GM23338 (cell line): ENCODE results near the gene UBTF. TPM values are rescaled to one million over a fixed set of nuclear protein-coding genes. Genes with fewer than 3 reads are reported as not detected.

Experiments
- ATAC-seq: fragments of 200-7000 bp; cut with Tn5 transposase; 3 replicates; pipeline ENCODE4 v1.9.1; 2020
- DNase-seq: peaks from one replicate; pipeline ENCODE4 v3.0.0-alpha.2; 2015; ENCODE audit warnings: low spot score
- H2AFZ ChIP-seq: fragments of 200-600 bp; sonication (generic); 2 replicates; pipeline ENCODE4 v1.8.0; 2016; ENCODE audit warnings: antibody characterized with exemption, mild to moderate bottlenecking, moderate library complexity
- H3F3A ChIP-seq: fragments of 200-600 bp; sonication (generic); replicated peaks from 2 replicates; pipeline ENCODE4 v1.8.0; 2017; ENCODE audit warnings: antibody characterized with exemption, mixed run types, low read depth
- H3K27ac ChIP-seq: fragments of 200-600 bp; sonication (generic); 2 replicates; pipeline ENCODE4 v1.6.1; 2016; ENCODE audit warnings: low read depth
- H3K27me3 ChIP-seq: fragments of 200-600 bp; sonication (generic); 2 replicates; pipeline ENCODE4 v1.8.0; 2016; ENCODE audit warnings: mild to moderate bottlenecking, mixed run types, moderate library complexity; ENCODE audit not compliant: insufficient read depth
- H3K36me3 ChIP-seq: fragments of 200-600 bp; sonication (generic); 2 replicates; pipeline ENCODE4 v1.8.0; 2016; ENCODE audit warnings: mild to moderate bottlenecking; ENCODE audit not compliant: insufficient read depth
- H3K4me1 ChIP-seq: fragments of 200-600 bp; sonication (generic); 2 replicates; pipeline ENCODE4 v1.8.0; 2016; ENCODE audit warnings: mild to moderate bottlenecking, moderate library complexity; ENCODE audit not compliant: insufficient read depth
- H3K4me2 ChIP-seq: fragments of 200-600 bp; sonication (generic); 2 replicates; pipeline ENCODE4 v1.7.1; 2017; ENCODE audit warnings: mixed run types
- H3K4me3 ChIP-seq: fragments of 200-600 bp; sonication (generic); 2 replicates; pipeline ENCODE4 v1.6.1; 2016; ENCODE audit warnings: mixed run types
- H3K79me2 ChIP-seq: fragments of 200-600 bp; sonication (generic); replicated peaks from 2 replicates; pipeline ENCODE4 v1.8.0; 2017; ENCODE audit warnings: mild to moderate bottlenecking; ENCODE audit not compliant: insufficient read depth
- H3K9me2 ChIP-seq: fragments of 200-600 bp; sonication (generic); 2 replicates; pipeline ENCODE4 v1.8.0; 2017; ENCODE audit not compliant: insufficient read depth
- H4K20me1 ChIP-seq: fragments of 200-600 bp; sonication (generic); replicated peaks from 2 replicates; pipeline ENCODE4 v1.8.0; 2017; ENCODE audit warnings: mild to moderate bottlenecking; ENCODE audit not compliant: insufficient read depth
- H3K27ac Mint-ChIP-seq: 2 replicates; pipeline ENCODE4 v1.8.0; 2020; ENCODE audit warnings: inconsistent platforms, mild to moderate bottlenecking, moderate library complexity, mixed read lengths
- H3K27me3 Mint-ChIP-seq: 3 replicates; pipeline ENCODE4 v1.8.0; 2022; ENCODE audit warnings: low read depth, mild to moderate bottlenecking, moderate library complexity, mixed read lengths, inconsistent platforms; ENCODE audit not compliant: insufficient read depth, poor library complexity
- H3K36me3 Mint-ChIP-seq: 3 replicates; pipeline ENCODE4 v1.8.0; 2021; ENCODE audit warnings: low read depth, mild to moderate bottlenecking, inconsistent platforms, moderate library complexity, mixed read lengths
- H3K4me1 Mint-ChIP-seq: 3 replicates; pipeline ENCODE4 v1.8.0; 2020; ENCODE audit warnings: mild to moderate bottlenecking, inconsistent platforms, mixed read lengths
- H3K4me3 Mint-ChIP-seq: 3 replicates; pipeline ENCODE4 v1.8.0; 2021; ENCODE audit warnings: moderate library complexity, mild to moderate bottlenecking, inconsistent platforms, mixed read lengths
- H3K9me3 Mint-ChIP-seq: 3 replicates; pipeline ENCODE4 v1.8.0; 2020; ENCODE audit warnings: moderate library complexity, mild to moderate bottlenecking, inconsistent platforms, mixed read lengths
- CREB1 ChIP-seq: fragments of 250-450 bp; sonication (Bioruptor Pico); IDR thresholded peaks from 2 replicates; pipeline ENCODE4 v1.5.0; 2020; ENCODE audit warnings: low read depth, mild to moderate bottlenecking, moderate library complexity
- EZH2 ChIP-seq: fragments of 200-600 bp; sonication (generic); IDR thresholded peaks from one replicate; pipeline ENCODE4 v1.8.0; 2017; ENCODE audit warnings: antibody characterized with exemption, mild to moderate bottlenecking, low read depth; ENCODE audit not compliant: unreplicated experiment
- EZH2phosphoT487 ChIP-seq: fragments of 200-600 bp; sonication (generic); IDR thresholded peaks from one replicate; pipeline ENCODE4 v1.8.1; 2018; ENCODE audit warnings: antibody characterized with exemption; ENCODE audit not compliant: unreplicated experiment
- JUNB ChIP-seq: IDR thresholded peaks from one replicate; pipeline ENCODE4 v1.6.1; 2016; ENCODE audit warnings: antibody characterized with exemption; ENCODE audit not compliant: unreplicated experiment
- NANOG ChIP-seq: IDR thresholded peaks from 2 replicates; pipeline ENCODE4 v1.6.1; 2016; ENCODE audit warnings: antibody characterized with exemption, borderline replicate concordance
- POLR2AphosphoS5 ChIP-seq: IDR thresholded peaks from 2 replicates; pipeline ENCODE4 v1.6.1; 2016; ENCODE audit warnings: antibody characterized with exemption, low read depth
- REST ChIP-seq: IDR thresholded peaks from one replicate; pipeline ENCODE4 v1.6.1; 2018; ENCODE audit warnings: antibody characterized with exemption; ENCODE audit not compliant: unreplicated experiment
- STAT1 ChIP-seq: IDR thresholded peaks from one replicate; pipeline ENCODE4 v1.6.1; 2016; ENCODE audit warnings: antibody characterized with exemption; ENCODE audit not compliant: unreplicated experiment
- ZNF114 ChIP-seq: fragments of 250-450 bp; sonication (Bioruptor Pico); IDR thresholded peaks from 2 replicates; pipeline ENCODE4 v1.5.0; 2020; ENCODE audit warnings: mild to moderate bottlenecking, moderate library complexity
- ZNF331 ChIP-seq: fragments of 250-450 bp; sonication (Bioruptor Pico); IDR thresholded peaks from 2 replicates; pipeline ENCODE4 v1.5.0; 2020; ENCODE audit warnings: low read depth, mild to moderate bottlenecking, moderate library complexity
- polyA plus RNA-seq: library from polyadenylated mRNA; unstranded; fragments of >200 nt; fragmentation: Nextera tagmentation; extraction: Ambion mirVana; gene quantifications from 2 replicates; pipeline ENCODE4 v1.2.1, GENCODE V29; 2016
- total RNA-seq: library from RNA; depleted of rRNA; stranded (reverse); fragments of >200 nt; shearing (Covaris generic); gene quantifications from 2 replicates; pipeline ENCODE4 v1.2.3, GENCODE V29; 2014
- TF ChIP-seq, protein P1 (sequence below): IDR thresholded peaks from 2 replicates; pipeline ENCODE4 v1.6.1; 2016; ENCODE audit warnings: antibody characterized with exemption
- TF ChIP-seq, protein P2 (sequence below), 2 experiments: fragments of 200-600 bp in 1 of 2; sonication (generic) in 1 of 2; conservative IDR thresholded peaks; 2 replicates each; pipeline versions ENCODE4 v1.5.1 to v1.6.1; 2016 to 2017; ENCODE audit warnings: antibody characterized with exemption in 2 of 2, low read depth in 2 of 2, mild to moderate bottlenecking in 2 of 2, moderate library complexity in 1 of 2
- TF ChIP-seq, protein P3 (sequence below): fragments of 250-450 bp; sonication (Bioruptor Pico); IDR thresholded peaks from 2 replicates; pipeline ENCODE4 v1.5.0; 2020; ENCODE audit warnings: mild to moderate bottlenecking, moderate library complexity

The UBTF gene
- total and polyA plus RNA-seq, 2 experiments from 2014 or later: 29.9 to 62.2 TPM

GRCh38 chr17:44211281-44212265, 7.9 kb downstream of the UBTF start:
- no peaks in the 10 kb centered on the region for H3K9me2 ChIP-seq
- no peak for ATAC-seq
- Mint-ChIP-seq H3K4me1 (peaks cover 21% of the 10 kb centered on the region), H3K4me3 (no peak overlapping the region), H3K27me3 (peaks cover 28% of the 10 kb centered on the region), H3K9me3 (no peaks in the 10 kb centered on the region), H3K27ac (no peak overlapping the region), H3K36me3 (peaks cover 90% of the 10 kb centered on the region)
- TF ChIP-seq STAT1 (no peak), ZNF331 (no peak), POLR2AphosphoS5 (no peak), ZNF114 (no peak), EZH2 (no peak), REST (no peak), EZH2phosphoT487 (no peak), CREB1 (no peak), NANOG (no peak), JUNB (no peak)
- TF ChIP-seq, protein P1, sequence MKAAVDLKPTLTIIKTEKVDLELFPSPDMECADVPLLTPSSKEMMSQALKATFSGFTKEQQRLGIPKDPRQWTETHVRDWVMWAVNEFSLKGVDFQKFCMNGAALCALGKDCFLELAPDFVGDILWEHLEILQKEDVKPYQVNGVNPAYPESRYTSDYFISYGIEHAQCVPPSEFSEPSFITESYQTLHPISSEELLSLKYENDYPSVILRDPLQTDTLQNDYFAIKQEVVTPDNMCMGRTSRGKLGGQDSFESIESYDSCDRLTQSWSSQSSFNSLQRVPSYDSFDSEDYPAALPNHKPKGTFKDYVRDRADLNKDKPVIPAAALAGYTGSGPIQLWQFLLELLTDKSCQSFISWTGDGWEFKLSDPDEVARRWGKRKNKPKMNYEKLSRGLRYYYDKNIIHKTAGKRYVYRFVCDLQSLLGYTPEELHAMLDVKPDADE: no peak
- TF ChIP-seq, protein P2, sequence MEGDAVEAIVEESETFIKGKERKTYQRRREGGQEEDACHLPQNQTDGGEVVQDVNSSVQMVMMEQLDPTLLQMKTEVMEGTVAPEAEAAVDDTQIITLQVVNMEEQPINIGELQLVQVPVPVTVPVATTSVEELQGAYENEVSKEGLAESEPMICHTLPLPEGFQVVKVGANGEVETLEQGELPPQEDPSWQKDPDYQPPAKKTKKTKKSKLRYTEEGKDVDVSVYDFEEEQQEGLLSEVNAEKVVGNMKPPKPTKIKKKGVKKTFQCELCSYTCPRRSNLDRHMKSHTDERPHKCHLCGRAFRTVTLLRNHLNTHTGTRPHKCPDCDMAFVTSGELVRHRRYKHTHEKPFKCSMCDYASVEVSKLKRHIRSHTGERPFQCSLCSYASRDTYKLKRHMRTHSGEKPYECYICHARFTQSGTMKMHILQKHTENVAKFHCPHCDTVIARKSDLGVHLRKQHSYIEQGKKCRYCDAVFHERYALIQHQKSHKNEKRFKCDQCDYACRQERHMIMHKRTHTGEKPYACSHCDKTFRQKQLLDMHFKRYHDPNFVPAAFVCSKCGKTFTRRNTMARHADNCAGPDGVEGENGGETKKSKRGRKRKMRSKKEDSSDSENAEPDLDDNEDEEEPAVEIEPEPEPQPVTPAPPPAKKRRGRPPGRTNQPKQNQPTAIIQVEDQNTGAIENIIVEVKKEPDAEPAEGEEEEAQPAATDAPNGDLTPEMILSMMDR (conservative IDR thresholded peaks at IDR 0.05; ENCODE audit: low read depth in 2 of 2): no peak
- TF ChIP-seq, protein P3, sequence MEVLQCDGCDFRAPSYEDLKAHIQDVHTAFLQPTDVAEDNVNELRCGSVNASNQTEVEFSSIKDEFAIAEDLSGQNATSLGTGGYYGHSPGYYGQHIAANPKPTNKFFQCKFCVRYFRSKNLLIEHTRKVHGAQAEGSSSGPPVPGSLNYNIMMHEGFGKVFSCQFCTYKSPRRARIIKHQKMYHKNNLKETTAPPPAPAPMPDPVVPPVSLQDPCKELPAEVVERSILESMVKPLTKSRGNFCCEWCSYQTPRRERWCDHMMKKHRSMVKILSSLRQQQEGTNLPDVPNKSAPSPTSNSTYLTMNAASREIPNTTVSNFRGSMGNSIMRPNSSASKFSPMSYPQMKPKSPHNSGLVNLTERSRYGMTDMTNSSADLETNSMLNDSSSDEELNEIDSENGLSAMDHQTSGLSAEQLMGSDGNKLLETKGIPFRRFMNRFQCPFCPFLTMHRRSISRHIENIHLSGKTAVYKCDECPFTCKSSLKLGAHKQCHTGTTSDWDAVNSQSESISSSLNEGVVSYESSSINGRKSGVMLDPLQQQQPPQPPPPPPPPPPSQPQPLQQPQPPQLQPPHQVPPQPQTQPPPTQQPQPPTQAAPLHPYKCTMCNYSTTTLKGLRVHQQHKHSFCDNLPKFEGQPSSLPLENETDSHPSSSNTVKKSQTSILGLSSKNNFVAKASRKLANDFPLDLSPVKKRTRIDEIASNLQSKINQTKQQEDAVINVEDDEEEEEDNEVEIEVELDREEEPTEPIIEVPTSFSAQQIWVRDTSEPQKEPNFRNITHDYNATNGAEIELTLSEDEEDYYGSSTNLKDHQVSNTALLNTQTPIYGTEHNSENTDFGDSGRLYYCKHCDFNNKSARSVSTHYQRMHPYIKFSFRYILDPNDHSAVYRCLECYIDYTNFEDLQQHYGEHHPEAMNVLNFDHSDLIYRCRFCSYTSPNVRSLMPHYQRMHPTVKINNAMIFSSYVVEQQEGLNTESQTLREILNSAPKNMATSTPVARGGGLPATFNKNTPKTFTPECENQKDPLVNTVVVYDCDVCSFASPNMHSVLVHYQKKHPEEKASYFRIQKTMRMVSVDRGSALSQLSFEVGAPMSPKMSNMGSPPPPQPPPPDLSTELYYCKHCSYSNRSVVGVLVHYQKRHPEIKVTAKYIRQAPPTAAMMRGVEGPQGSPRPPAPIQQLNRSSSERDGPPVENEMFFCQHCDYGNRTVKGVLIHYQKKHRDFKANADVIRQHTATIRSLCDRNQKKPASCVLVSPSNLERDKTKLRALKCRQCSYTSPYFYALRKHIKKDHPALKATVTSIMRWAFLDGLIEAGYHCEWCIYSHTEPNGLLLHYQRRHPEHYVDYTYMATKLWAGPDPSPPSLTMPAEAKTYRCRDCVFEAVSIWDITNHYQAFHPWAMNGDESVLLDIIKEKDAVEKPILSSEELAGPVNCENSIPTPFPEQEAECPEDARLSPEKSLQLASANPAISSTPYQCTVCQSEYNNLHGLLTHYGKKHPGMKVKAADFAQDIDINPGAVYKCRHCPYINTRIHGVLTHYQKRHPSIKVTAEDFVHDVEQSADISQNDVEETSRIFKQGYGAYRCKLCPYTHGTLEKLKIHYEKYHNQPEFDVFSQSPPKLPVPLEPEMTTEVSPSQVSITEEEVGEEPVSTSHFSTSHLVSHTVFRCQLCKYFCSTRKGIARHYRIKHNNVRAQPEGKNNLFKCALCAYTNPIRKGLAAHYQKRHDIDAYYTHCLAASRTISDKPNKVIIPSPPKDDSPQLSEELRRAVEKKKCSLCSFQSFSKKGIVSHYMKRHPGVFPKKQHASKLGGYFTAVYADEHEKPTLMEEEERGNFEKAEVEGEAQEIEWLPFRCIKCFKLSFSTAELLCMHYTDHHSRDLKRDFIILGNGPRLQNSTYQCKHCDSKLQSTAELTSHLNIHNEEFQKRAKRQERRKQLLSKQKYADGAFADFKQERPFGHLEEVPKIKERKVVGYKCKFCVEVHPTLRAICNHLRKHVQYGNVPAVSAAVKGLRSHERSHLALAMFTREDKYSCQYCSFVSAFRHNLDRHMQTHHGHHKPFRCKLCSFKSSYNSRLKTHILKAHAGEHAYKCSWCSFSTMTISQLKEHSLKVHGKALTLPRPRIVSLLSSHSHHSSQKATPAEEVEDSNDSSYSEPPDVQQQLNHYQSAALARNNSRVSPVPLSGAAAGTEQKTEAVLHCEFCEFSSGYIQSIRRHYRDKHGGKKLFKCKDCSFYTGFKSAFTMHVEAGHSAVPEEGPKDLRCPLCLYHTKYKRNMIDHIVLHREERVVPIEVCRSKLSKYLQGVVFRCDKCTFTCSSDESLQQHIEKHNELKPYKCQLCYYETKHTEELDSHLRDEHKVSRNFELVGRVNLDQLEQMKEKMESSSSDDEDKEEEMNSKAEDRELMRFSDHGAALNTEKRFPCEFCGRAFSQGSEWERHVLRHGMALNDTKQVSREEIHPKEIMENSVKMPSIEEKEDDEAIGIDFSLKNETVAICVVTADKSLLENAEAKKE: no peak
- DNase-seq: no peak
- no peaks in the 10 kb centered on the region for H3K27me3 ChIP-seq
- H3K79me2 ChIP-seq: peaks cover 2% of the 10 kb centered on the region
- peak overlapping the region; percentile 67; the same call in 1 of the 2 replicates for H3K4me2 ChIP-seq
- no peak overlapping the region; the same call in 1 of the 2 replicates for H3K4me3 ChIP-seq
- peak overlapping the region; percentile 55; the same call in 1 of the 2 replicates for H3K27ac ChIP-seq
- H2AFZ ChIP-seq: no peak overlapping the region
- H3K36me3 ChIP-seq: peaks cover 32% of the 10 kb centered on the region
- peaks cover 3% of the 10 kb centered on the region; the same call in 1 of the 2 replicates for H3K4me1 ChIP-seq
- peaks cover 15% of the 10 kb centered on the region for H4K20me1 ChIP-seq
- H3F3A ChIP-seq: peaks cover 31% of the 10 kb centered on the region; the same call in 1 of the 2 replicates
